ENCODE results near the gene LARP4B.

LARP4B gene

DNA sequence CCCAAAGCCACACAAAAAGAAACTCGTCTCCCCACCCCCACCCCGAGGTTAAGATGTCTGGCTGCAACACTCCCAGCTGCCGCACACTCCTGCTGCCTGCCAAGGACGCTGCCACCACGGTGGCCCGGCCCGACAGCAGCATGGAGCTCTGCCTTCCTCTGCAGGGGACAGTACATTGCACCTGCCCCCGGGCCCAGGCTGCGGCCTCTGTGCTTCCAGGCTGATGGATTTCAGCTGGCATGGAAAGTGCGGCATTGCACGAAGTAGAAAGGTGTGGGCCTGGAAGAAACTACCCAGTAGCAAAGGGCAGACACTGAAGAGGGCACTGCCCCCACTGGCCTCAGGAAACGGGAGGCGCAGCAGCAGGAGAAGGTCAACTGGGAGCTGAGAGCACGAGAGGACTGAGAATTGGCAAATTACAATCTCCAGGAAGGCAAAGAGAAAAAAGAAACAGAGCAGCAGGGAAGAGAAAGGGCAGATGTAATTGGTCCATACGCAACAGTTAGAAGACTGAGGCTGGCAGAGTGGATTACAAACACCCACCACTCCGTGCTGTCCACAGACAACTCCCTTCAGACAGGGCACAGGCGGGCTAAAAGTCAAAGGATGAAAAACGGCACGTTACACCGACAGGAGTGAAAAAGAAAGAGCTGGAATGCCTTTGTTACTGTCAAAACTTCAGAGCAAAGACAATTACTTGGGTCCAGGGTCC lies 124.9 kb downstream of the LARP4B start:
- no peak for TF ChIP-seq RBAK (tag by site-specific recombination; IDR thresholded peaks at IDR 0.05)
- TF ChIP-seq ZFP37 (tag by site-specific recombination; IDR thresholded peaks at IDR 0.05), result no peak
- no peak for TF ChIP-seq ZNF48 (tag by site-specific recombination; IDR thresholded peaks at IDR 0.05)
- no peak for TF ChIP-seq SCRT1 (tag by site-specific recombination; IDR thresholded peaks at IDR 0.05; ENCODE audit: borderline replicate concordance)
- no peak for TF ChIP-seq BCL6B (tag by site-specific recombination; IDR thresholded peaks at IDR 0.05)
- no peak for TF ChIP-seq ZBTB11 (tag by site-specific recombination; conservative IDR thresholded peaks at IDR 0.05; ENCODE audit: low read depth)
- TF ChIP-seq, protein P1, sequence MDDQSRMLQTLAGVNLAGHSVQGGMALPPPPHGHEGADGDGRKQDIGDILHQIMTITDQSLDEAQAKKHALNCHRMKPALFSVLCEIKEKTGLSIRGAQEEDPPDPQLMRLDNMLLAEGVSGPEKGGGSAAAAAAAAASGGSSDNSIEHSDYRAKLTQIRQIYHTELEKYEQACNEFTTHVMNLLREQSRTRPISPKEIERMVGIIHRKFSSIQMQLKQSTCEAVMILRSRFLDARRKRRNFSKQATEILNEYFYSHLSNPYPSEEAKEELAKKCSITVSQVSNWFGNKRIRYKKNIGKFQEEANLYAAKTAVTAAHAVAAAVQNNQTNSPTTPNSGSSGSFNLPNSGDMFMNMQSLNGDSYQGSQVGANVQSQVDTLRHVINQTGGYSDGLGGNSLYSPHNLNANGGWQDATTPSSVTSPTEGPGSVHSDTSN (CRISPR knock-in tag; IDR thresholded peaks at IDR 0.05), result no peak
- no peak for TF ChIP-seq KLF10 (tag by site-specific recombination; IDR thresholded peaks at IDR 0.05)
- TF ChIP-seq HOXA7 (CRISPR knock-in tag; IDR thresholded peaks at IDR 0.05; ENCODE audit: borderline replicate concordance), result no peak
- no peak for TF ChIP-seq ZNF510 (tag by site-specific recombination; IDR thresholded peaks at IDR 0.05; ENCODE audit: insufficient replicate concordance)
- no peak for TF ChIP-seq ZNF184 (tag by site-specific recombination; IDR thresholded peaks at IDR 0.05)
- no peak for TF ChIP-seq ZNF621 (tag by site-specific recombination; IDR thresholded peaks at IDR 0.05)
- TF ChIP-seq, protein P2, sequence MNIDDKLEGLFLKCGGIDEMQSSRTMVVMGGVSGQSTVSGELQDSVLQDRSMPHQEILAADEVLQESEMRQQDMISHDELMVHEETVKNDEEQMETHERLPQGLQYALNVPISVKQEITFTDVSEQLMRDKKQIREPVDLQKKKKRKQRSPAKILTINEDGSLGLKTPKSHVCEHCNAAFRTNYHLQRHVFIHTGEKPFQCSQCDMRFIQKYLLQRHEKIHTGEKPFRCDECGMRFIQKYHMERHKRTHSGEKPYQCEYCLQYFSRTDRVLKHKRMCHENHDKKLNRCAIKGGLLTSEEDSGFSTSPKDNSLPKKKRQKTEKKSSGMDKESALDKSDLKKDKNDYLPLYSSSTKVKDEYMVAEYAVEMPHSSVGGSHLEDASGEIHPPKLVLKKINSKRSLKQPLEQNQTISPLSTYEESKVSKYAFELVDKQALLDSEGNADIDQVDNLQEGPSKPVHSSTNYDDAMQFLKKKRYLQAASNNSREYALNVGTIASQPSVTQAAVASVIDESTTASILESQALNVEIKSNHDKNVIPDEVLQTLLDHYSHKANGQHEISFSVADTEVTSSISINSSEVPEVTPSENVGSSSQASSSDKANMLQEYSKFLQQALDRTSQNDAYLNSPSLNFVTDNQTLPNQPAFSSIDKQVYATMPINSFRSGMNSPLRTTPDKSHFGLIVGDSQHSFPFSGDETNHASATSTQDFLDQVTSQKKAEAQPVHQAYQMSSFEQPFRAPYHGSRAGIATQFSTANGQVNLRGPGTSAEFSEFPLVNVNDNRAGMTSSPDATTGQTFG (tag by site-specific recombination; IDR thresholded peaks at IDR 0.05; ENCODE audit: borderline replicate concordance), result no peak
- Histone ChIP-seq H3K36me3 (ENCODE audit: control insufficient read depth in 2 of 2, insufficient read depth in 1 of 2, low read length in 2 of 2) (peaks cover 4 to 62% of the 10 kb centered on the region in 2 experiments; a peak in 2 of 3 replicates), H3K9me3 (ENCODE audit: control insufficient read depth, insufficient read depth, low read depth, low read length) (no peaks in the 10 kb centered on the region), H3K4me3 (ENCODE audit: low read depth, low read length) (no peak overlapping the region), H3K4me1 (ENCODE audit: control insufficient read depth, insufficient read depth, low read length) (no peaks in the 10 kb centered on the region), H3K27ac (ENCODE audit: extremely low read depth, low read depth, low read length) (no peak overlapping the region)
- ChIA-PET POLR2A (no interaction called here), CTCF (interaction anchor here (0.7 kb wide), 1 partner anchor 1642 kb away, joined by 3 read pairs; no protein-coding TSS in a partner anchor)

DNA sequence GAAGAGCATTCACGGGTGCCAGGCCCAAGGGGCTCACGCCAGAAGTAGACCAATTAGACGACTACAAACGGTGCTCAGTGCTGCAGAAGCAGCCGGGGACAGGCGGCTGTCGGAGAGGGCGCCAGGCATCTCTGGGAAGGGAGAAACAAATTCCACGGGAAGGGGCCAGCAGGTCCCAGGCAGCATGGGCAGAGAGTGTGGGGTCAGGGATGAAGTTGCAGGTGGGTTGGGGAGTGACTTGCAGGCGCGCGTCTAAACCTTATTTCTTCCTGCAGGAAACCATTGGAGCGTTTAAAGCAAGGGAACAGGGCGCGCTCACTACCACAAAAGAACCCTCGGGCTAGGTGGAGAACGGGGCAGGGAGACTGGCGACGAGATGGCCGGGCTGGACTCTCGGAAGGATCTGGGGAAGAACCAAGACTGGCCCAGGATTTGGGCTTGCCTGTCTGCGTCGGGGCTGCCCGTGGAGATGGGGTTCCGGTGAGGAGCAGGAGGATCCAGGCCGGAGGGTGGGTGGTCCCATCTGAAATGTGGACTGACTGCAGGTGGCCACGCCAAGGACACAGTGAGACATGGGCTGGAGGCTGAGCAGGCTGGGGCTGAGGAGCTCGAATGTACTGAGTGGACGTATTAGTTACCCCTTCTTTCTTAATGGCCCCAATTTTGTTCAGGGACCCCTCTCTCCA lies 125.7 kb downstream of the LARP4B start:
- H3K9me3 ChIP-seq (ENCODE audit: control insufficient read depth, insufficient read depth, low read depth, low read length), result no peaks in the 10 kb centered on the region
- H3K4me3 ChIP-seq (ENCODE audit: low read depth, low read length), result no peak overlapping the region
- peaks cover 0 to 55% of the 10 kb centered on the region in 2 experiments; a peak in 1 of 3 replicates for H3K36me3 ChIP-seq (ENCODE audit: control insufficient read depth in 2 of 2, insufficient read depth in 1 of 2, low read length in 2 of 2)
- CTCF ChIA-PET, result no interaction called here
- no peaks in the 10 kb centered on the region for H3K4me1 ChIP-seq (ENCODE audit: control insufficient read depth, insufficient read depth, low read length)
- POLR2A ChIA-PET, result no interaction called here
- no peak for TF ChIP-seq PRDM1 (tag by site-specific recombination; IDR thresholded peaks at IDR 0.05)
- no peak for TF ChIP-seq ZNF621 (tag by site-specific recombination; IDR thresholded peaks at IDR 0.05)
- TF ChIP-seq ZNF140 (tag by site-specific recombination; IDR thresholded peaks at IDR 0.05), result no peak
- no peak for TF ChIP-seq ZNF221 (tag by site-specific recombination; IDR thresholded peaks at IDR 0.05; ENCODE audit: borderline replicate concordance)
- TF ChIP-seq, protein P3, sequence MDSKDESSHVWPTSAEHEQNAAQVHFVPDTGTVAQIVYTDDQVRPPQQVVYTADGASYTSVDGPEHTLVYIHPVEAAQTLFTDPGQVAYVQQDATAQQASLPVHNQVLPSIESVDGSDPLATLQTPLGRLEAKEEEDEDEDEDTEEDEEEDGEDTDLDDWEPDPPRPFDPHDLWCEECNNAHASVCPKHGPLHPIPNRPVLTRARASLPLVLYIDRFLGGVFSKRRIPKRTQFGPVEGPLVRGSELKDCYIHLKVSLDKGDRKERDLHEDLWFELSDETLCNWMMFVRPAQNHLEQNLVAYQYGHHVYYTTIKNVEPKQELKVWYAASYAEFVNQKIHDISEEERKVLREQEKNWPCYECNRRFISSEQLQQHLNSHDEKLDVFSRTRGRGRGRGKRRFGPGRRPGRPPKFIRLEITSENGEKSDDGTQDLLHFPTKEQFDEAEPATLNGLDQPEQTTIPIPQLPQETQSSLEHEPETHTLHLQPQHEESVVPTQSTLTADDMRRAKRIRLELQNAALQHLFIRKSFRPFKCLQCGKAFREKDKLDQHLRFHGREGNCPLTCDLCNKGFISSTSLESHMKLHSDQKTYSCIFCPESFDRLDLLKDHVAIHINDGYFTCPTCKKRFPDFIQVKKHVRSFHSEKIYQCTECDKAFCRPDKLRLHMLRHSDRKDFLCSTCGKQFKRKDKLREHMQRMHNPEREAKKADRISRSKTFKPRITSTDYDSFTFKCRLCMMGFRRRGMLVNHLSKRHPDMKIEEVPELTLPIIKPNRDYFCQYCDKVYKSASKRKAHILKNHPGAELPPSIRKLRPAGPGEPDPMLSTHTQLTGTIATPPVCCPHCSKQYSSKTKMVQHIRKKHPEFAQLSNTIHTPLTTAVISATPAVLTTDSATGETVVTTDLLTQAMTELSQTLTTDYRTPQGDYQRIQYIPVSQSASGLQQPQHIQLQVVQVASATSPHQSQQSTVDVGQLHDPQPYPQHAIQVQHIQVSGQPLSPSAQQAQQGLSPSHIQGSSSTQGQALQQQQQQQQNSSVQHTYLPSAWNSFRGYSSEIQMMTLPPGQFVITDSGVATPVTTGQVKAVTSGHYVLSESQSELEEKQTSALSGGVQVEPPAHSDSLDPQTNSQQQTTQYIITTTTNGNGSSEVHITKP (tag by site-specific recombination; IDR thresholded peaks at IDR 0.05), result no peak
- TF ChIP-seq ZNF292 (tag by site-specific recombination; IDR thresholded peaks at IDR 0.05; ENCODE audit: borderline replicate concordance, low read depth), result no peak
- no peak overlapping the region for H3K27ac ChIP-seq (ENCODE audit: extremely low read depth, low read depth, low read length)
